IMR-90 (cell line): ENCODE data around the gene MED4. TPM values are rescaled to one million over a fixed set of nuclear protein-coding genes. Genes with fewer than 3 reads are reported as not detected.

Experiments
- ATAC-seq: fragments of 200-7000 bp; cut with Tn5 transposase; 2 replicates; pipeline ENCODE4 v1.9.1; 2020; ENCODE audit warnings: low read depth, mild to moderate bottlenecking, moderate library complexity
- BruUV-seq: library from RNA; stranded (reverse); fragments of 400-500 nt; replicated peaks from 2 replicates; lab custom pipeline; 2021; lab: Mats Ljungman, UMichigan
- CTCF ChIA-PET: fragments of 300-600 bp; formaldehyde crosslinking; extraction: SDS; loops from one replicate; lab custom pipeline; 2021; ENCODE audit warnings: antibody characterized with exemption; lab: Yijun Ruan, JAX
- POLR2A ChIA-PET: fragments of 300-600 bp; sonication (Branson Sonifier 250); formaldehyde crosslinking; loops from one replicate; lab custom pipeline; 2022; ENCODE audit warnings: antibody characterized with exemption; ENCODE audit not compliant: unreplicated experiment; lab: Charles Lee
- DNase-seq: peaks from one replicate; pipeline ENCODE4 v3.0.0; 2013
- H2AFZ ChIP-seq: replicated peaks from 2 replicates; pipeline ENCODE3; 2013; ENCODE audit warnings: low read length, mild to moderate bottlenecking; ENCODE audit not compliant: poor library complexity
- H2AK5ac ChIP-seq: 2 replicates; pipeline ENCODE4 v1.6.1; 2013; ENCODE audit warnings: low read depth, low read length, inconsistent platforms
- H2AK9ac ChIP-seq: replicated peaks from 2 replicates; pipeline ENCODE3; 2013; ENCODE audit warnings: mild to moderate bottlenecking, low read depth, low read length, moderate library complexity; ENCODE audit not compliant: poor library complexity
- H2BK120ac ChIP-seq: 2 replicates; pipeline ENCODE4 v1.6.1; 2013; ENCODE audit warnings: low read depth, low read length, inconsistent platforms
- H2BK15ac ChIP-seq: 3 replicates; pipeline ENCODE4 v1.6.1; 2013; ENCODE audit warnings: low read depth, low read length, inconsistent platforms
- H2BK20ac ChIP-seq: 2 replicates; pipeline ENCODE4 v1.6.1; 2013; ENCODE audit warnings: low read depth, mild to moderate bottlenecking, inconsistent platforms, low read length, moderate library complexity
- H2BK5ac ChIP-seq: 2 replicates; pipeline ENCODE4 v1.6.1; 2013; ENCODE audit warnings: mild to moderate bottlenecking, low read depth, low read length, inconsistent platforms; ENCODE audit not compliant: poor library complexity, severe bottlenecking
- H3K14ac ChIP-seq: replicated peaks from 2 replicates; pipeline ENCODE4 v1.6.1; 2013; ENCODE audit warnings: low read depth, low read length, inconsistent platforms
- H3K18ac ChIP-seq: 2 replicates; pipeline ENCODE4 v1.6.1; 2013; ENCODE audit warnings: low read depth, low read length, control low read depth
- H3K23ac ChIP-seq: 2 replicates; pipeline ENCODE4 v1.6.1; 2013; ENCODE audit warnings: low read depth, low read length, inconsistent platforms
- H3K27ac ChIP-seq: 2 replicates; pipeline ENCODE4 v1.5.1; 2013; ENCODE audit warnings: mild to moderate bottlenecking, control low read depth, low read length; ENCODE audit not compliant: insufficient read depth
- H3K27me3 ChIP-seq: 2 replicates; pipeline ENCODE4 v1.6.1; 2013; ENCODE audit warnings: low read length; ENCODE audit not compliant: control insufficient read depth, insufficient read depth
- H3K36me3 ChIP-seq: 2 replicates; pipeline ENCODE4 v1.6.1; 2013; ENCODE audit warnings: low read length, mixed read lengths; ENCODE audit not compliant: control insufficient read depth, insufficient read depth
- H3K4ac ChIP-seq: 2 replicates; pipeline ENCODE4 v1.6.1; 2013; ENCODE audit warnings: low read depth, low read length, inconsistent platforms
- H3K4me1 ChIP-seq: 2 replicates; pipeline ENCODE4 v1.6.1; 2013; ENCODE audit warnings: low read length, mixed read lengths; ENCODE audit not compliant: control insufficient read depth, insufficient read depth
- H3K4me2 ChIP-seq: 2 replicates; pipeline ENCODE4 v1.6.1; 2013; ENCODE audit warnings: low read depth, mild to moderate bottlenecking, control low read depth, low read length, moderate library complexity
- H3K4me3 ChIP-seq: 2 replicates; pipeline ENCODE4 v1.5.1; 2013; ENCODE audit warnings: low read depth, mild to moderate bottlenecking, control low read depth, low read length, moderate library complexity; ENCODE audit not compliant: insufficient read depth
- H3K56ac ChIP-seq: 2 replicates; pipeline ENCODE4 v1.6.1; 2013; ENCODE audit warnings: low read length, inconsistent platforms; ENCODE audit not compliant: insufficient read depth; ENCODE audit errors: extremely low read depth
- H3K79me1 ChIP-seq, 2 experiments: 2 replicates each; pipeline ENCODE4 v1.6.1; 2013; ENCODE audit warnings: low read length in 2 of 2, inconsistent platforms in 1 of 2, low read depth in 1 of 2
- H3K9ac ChIP-seq: 2 replicates; pipeline ENCODE4 v1.6.1; 2013; ENCODE audit warnings: low read depth, low read length, control low read depth
- H3K9me1 ChIP-seq: 2 replicates; pipeline ENCODE4 v1.6.1; 2013; ENCODE audit warnings: low read length, inconsistent platforms; ENCODE audit not compliant: insufficient read depth
- H3K9me3 ChIP-seq: 2 replicates; pipeline ENCODE4 v1.6.1; 2013; ENCODE audit warnings: low read length; ENCODE audit not compliant: control insufficient read depth, insufficient read depth
- H4K20me1 ChIP-seq: 2 replicates; pipeline ENCODE4 v1.6.1; 2013; ENCODE audit warnings: low read length, inconsistent platforms; ENCODE audit not compliant: insufficient read depth
- H4K5ac ChIP-seq: 2 replicates; pipeline ENCODE4 v1.6.1; 2013; ENCODE audit warnings: mild to moderate bottlenecking, low read depth, low read length, control low read depth
- H4K8ac ChIP-seq, 2 experiments: 2 replicates each; pipeline ENCODE4 v1.6.1; 2013; ENCODE audit warnings: low read depth in 2 of 2, low read length in 2 of 2, control low read depth in 1 of 2, inconsistent platforms in 1 of 2
- H4K91ac ChIP-seq: 2 replicates; pipeline ENCODE4 v1.6.1; 2013; ENCODE audit warnings: low read depth, low read length, inconsistent platforms; ENCODE audit not compliant: insufficient read depth
- CEBPB ChIP-seq: IDR thresholded peaks from 2 replicates; pipeline ENCODE4 v1.6.1; 2012; ENCODE audit warnings: low read depth, low read length, improper control_type of control experiment
- CHD1 ChIP-seq: IDR thresholded peaks from 2 replicates; pipeline ENCODE4 v1.6.1; 2012; ENCODE audit warnings: low read depth, low read length, improper control_type of control experiment
- FOS ChIP-seq: fragments of 150-350 bp; IDR thresholded peaks from 2 replicates; pipeline ENCODE4 v1.6.1; 2016; ENCODE audit warnings: low read depth, low read length
- MAFK ChIP-seq: IDR thresholded peaks from 2 replicates; pipeline ENCODE4 v1.6.1; 2012; ENCODE audit warnings: low read depth, low read length, improper control_type of control experiment
- MAZ ChIP-seq: IDR thresholded peaks from 2 replicates; pipeline ENCODE4 v1.6.1; 2012; ENCODE audit warnings: low read depth, mild to moderate bottlenecking, low read length, improper control_type of control experiment, moderate library complexity, borderline replicate concordance
- NFE2L2 ChIP-seq: fragments of 150-350 bp; IDR thresholded peaks from 2 replicates; pipeline ENCODE4 v1.6.1; 2016; ENCODE audit warnings: low read depth, mild to moderate bottlenecking, low read length
- RCOR1 ChIP-seq: IDR thresholded peaks from 2 replicates; pipeline ENCODE4 v1.6.1; 2012; ENCODE audit warnings: mild to moderate bottlenecking, low read length, improper control_type of control experiment; ENCODE audit not compliant: insufficient replicate concordance
- SMC3 ChIP-seq: fragments of 150-350 bp; IDR thresholded peaks from 2 replicates; pipeline ENCODE4 v1.6.1; 2016; ENCODE audit warnings: low read depth, mild to moderate bottlenecking, antibody characterized with exemption, low read length, moderate library complexity
- dilution Hi-C: fragments of 300-500 bp; cut with HindIII; formaldehyde crosslinking; loops from one replicate; pipeline ENCODE4 v1.14.3; 2018; ENCODE audit warnings: low sequenced_read_pairs; ENCODE audit not compliant: unreplicated experiment
- in situ Hi-C: fragments of 300-500 bp; cut with MboI; formaldehyde crosslinking; loops from 3 replicates; pipeline ENCODE4 v1.14.3; 2019; ENCODE audit warnings: low sequenced_read_pairs, inconsistent platforms, mixed read lengths
- intact Hi-C: fragments of 100-400 bp; cut with micrococcal nuclease; formaldehyde crosslinking; loops from 2 replicates; pipeline ENCODE4 v1.10.0; 2022
- polyA plus RNA-seq, 3 experiments: library from polyadenylated mRNA; depleted of rRNA; stranded (reverse); fragments of >200 nt; gene quantifications; 2 replicates each; pipeline ENCODE4 v1.2.3, GENCODE V29; 2012; ENCODE audit warnings: low replicate concordance in 1 of 3
- total RNA-seq: library from RNA; depleted of rRNA; stranded (reverse); fragments of >200 nt; gene quantifications from 2 replicates; pipeline ENCODE4 v1.2.3, GENCODE V29; 2012
- TF ChIP-seq, protein P1 (sequence below): fragments of 150-350 bp; IDR thresholded peaks from 2 replicates; pipeline ENCODE4 v1.6.1; 2016; ENCODE audit warnings: low read depth, mild to moderate bottlenecking, low read length, moderate library complexity, borderline replicate concordance

The MED4 gene
- total and polyA plus RNA-seq, 2 of the 4 experiments (the other 2 are of a cell fraction): 25.3 to 40.5 TPM

DNA sequence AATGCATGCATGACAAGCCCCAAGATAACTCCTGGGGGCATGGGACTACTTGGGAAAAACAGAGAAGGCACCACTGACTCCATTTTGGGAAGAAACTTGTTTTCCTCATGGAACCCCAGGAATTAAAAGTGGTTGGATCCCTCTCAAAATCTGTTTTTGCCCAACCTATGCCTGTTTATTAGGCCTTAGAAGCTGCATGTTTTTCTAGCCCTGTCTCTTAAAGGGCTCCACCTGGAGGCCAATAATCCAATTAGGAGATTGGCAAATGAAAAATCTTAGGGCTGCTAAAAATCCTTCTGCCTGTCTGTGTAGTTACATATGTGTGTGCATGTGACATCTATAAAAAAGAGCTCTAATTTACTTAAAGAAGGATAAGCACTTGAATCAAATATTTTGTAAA is 26.9 kb downstream of the MED4 start:
- CTCF ChIA-PET: no interaction called here
- TF ChIP-seq RCOR1 (no peak), SMC3 (no peak), CEBPB (no peak), MAFK (no peak), NFE2L2 (no peak), CHD1 (no peak), MAZ (no peak), FOS (no peak)
- TF ChIP-seq, protein P1, sequence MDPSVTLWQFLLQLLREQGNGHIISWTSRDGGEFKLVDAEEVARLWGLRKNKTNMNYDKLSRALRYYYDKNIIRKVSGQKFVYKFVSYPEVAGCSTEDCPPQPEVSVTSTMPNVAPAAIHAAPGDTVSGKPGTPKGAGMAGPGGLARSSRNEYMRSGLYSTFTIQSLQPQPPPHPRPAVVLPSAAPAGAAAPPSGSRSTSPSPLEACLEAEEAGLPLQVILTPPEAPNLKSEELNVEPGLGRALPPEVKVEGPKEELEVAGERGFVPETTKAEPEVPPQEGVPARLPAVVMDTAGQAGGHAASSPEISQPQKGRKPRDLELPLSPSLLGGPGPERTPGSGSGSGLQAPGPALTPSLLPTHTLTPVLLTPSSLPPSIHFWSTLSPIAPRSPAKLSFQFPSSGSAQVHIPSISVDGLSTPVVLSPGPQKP: no peak

More for the DNA sequence above, 26.9 kb downstream of the MED4 start:
- H3K14ac ChIP-seq: no peak overlapping the region
- H3K23ac ChIP-seq: no peak overlapping the region
- POLR2A ChIA-PET: no interaction called here
- H4K20me1 ChIP-seq: no peaks in the 10 kb centered on the region
- ATAC-seq (no peak), DNase-seq (no peak)
- no peak overlapping the region for H4K8ac ChIP-seq
- H3K56ac ChIP-seq: no peak overlapping the region
- no peak overlapping the region for H2BK15ac ChIP-seq
- no peak overlapping the region for H4K5ac ChIP-seq
- no peaks in the 10 kb centered on the region for H3K4me1 ChIP-seq
- H3K79me1 ChIP-seq: peaks cover 9 to 23% of the 10 kb centered on the region in 2 experiments
- in situ Hi-C loops (no loop called here), intact Hi-C loops (no loop called here), dilution Hi-C loops (no loop called here)
- H2AK5ac ChIP-seq: no peak overlapping the region
- H4K91ac ChIP-seq: no peak overlapping the region
- no peak overlapping the region for H2AFZ ChIP-seq
- no peak overlapping the region for H2BK5ac ChIP-seq
- no TSS peak for BruUV-seq
- no peak overlapping the region for H2BK20ac ChIP-seq
- no peaks in the 10 kb centered on the region for H3K27me3 ChIP-seq
- peaks cover 44% of the 10 kb centered on the region for H3K36me3 ChIP-seq
- no peak overlapping the region for H2AK9ac ChIP-seq
- no peak overlapping the region for H3K9ac ChIP-seq
- no peak overlapping the region for H3K4me2 ChIP-seq
- no peak overlapping the region for H3K4me3 ChIP-seq
- H3K9me1 ChIP-seq: no peaks in the 10 kb centered on the region; the same call in 1 of the 2 replicates
- no peak overlapping the region for H3K4ac ChIP-seq
- H3K18ac ChIP-seq: no peak overlapping the region
- no peak overlapping the region for H3K27ac ChIP-seq
- H2BK120ac ChIP-seq: no peak overlapping the region
- H3K9me3 ChIP-seq: peaks cover 46% of the 10 kb centered on the region
